Measurements from ENCODE around the gene MVD.

MVD gene

GRCh38 chr16:88655733-88656281, 7.1 kb downstream of the MVD start:
- DNase-seq (ENCODE audit: low spot score) = no peak

- DNase-seq (ENCODE audit: low spot score) = no peak
Measured at GRCh38 chr16:88655053-88655732, 7.7 kb downstream of the MVD start.

- no peak for DNase-seq (ENCODE audit: low spot score)
Measured at GRCh38 chr16:88654363-88655052, 8.4 kb downstream of the MVD start.

- DNase-seq (ENCODE audit: low spot score) = no peak
Measured at GRCh38 chr16:88653596-88654362, 9.1 kb downstream of the MVD start.

GRCh38 chr16:88653101-88653500, 9.8 kb downstream of the MVD start:
- DNase-seq (ENCODE audit: low spot score) = no peak

GRCh38 chr16:88652762-88653063, 10.2 kb downstream of the MVD start:
- DNase-seq (ENCODE audit: low spot score) = no peak

GRCh38 chr16:88651989-88652761, 10.7 kb downstream of the MVD start:
- DNase-seq (ENCODE audit: low spot score) = no peak

- DNase-seq (ENCODE audit: low spot score) = no peak
Measured at GRCh38 chr16:88651276-88651988, 11.5 kb downstream of the MVD start.

- peak; percentile 57 for DNase-seq (ENCODE audit: low spot score)
Measured at GRCh38 chr16:88650749-88651275, 12.1 kb downstream of the MVD start, which contains the start of gene CYBA. TSS of gene CYBA (minus strand) at chr16:88651053. CDS start at chr16:88651013, 40 bp downstream.

- DNase-seq (ENCODE audit: low spot score) = no peak
Measured at GRCh38 chr16:88649924-88650748, 12.8 kb downstream of the MVD start.

- no peak for DNase-seq (ENCODE audit: low spot score)
Measured at GRCh38 chr16:88649195-88649923, 13.5 kb downstream of the MVD start.

GRCh38 chr16:88647178-88648070, 15.5 kb downstream of the MVD start:
- DNase-seq (ENCODE audit: low spot score) = no peak

- no peak for DNase-seq (ENCODE audit: low spot score)
Measured at GRCh38 chr16:88646345-88647034, 16.4 kb downstream of the MVD start.

- no peak for DNase-seq (ENCODE audit: low spot score)
Measured at GRCh38 chr16:88645941-88646340, 16.9 kb downstream of the MVD start.

- no peak for DNase-seq (ENCODE audit: low spot score)
Measured at GRCh38 chr16:88645455-88645854, 17.4 kb downstream of the MVD start.

GRCh38 chr16:88643644-88643932, 19.3 kb downstream of the MVD start:
- no peak for DNase-seq (ENCODE audit: low spot score)

GRCh38 chr16:88642881-88643643, 19.8 kb downstream of the MVD start:
- no peak for DNase-seq (ENCODE audit: low spot score)

Measured in Ammon's horn (tissue), 1 donor.